Dedifferentiated amniotic fluid mesenchymal stem cell (primary cell): ENCODE measurements around the gene DENND4B.

ENCODE experiments used
- DNase-seq: peaks from one replicate; pipeline ENCODE4 v3.0.0-alpha.2; 2016; ENCODE audit errors: extremely low spot score

DENND4B gene

GRCh38 chr1:153945131-153945794 is 1.3 kb downstream of the DENND4B start:
- DNase-seq = no peak

GRCh38 chr1:153944827-153945117 is 1.7 kb downstream of the DENND4B start:
- DNase-seq = no peak

GRCh38 chr1:153944005-153944826 is 2.3 kb downstream of the DENND4B start:
- DNase-seq = no peak

GRCh38 chr1:153942766-153943549 is 3.6 kb downstream of the DENND4B start:
- DNase-seq = no peak

- peak; percentile 10 for DNase-seq
Measured at GRCh38 chr1:153941826-153942725, 4.4 kb downstream of the DENND4B start.

GRCh38 chr1:153940756-153941155 is 5.8 kb downstream of the DENND4B start:
- no peak for DNase-seq

GRCh38 chr1:153939476-153939875 is 7.0 kb downstream of the DENND4B start:
- DNase-seq = no peak

- DNase-seq = no peak
Measured at GRCh38 chr1:153938996-153939395, 7.5 kb downstream of the DENND4B start.

- no peak for DNase-seq
Measured at GRCh38 chr1:153937331-153937730, 9.2 kb downstream of the DENND4B start.

- DNase-seq = no peak
Measured at GRCh38 chr1:153936011-153936802, 10.3 kb downstream of the DENND4B start.

GRCh38 chr1:153934746-153935145 is 11.8 kb downstream of the DENND4B start:
- no peak for DNase-seq

GRCh38 chr1:153933955-153934354 is 12.6 kb downstream of the DENND4B start:
- DNase-seq = no peak

- no peak for DNase-seq
Measured at GRCh38 chr1:153933430-153933829, 13.1 kb downstream of the DENND4B start.

GRCh38 chr1:153932156-153933131 is 14.1 kb downstream of the DENND4B start:
- no peak for DNase-seq

GRCh38 chr1:153929981-153930948 is 16.3 kb downstream of the DENND4B start:
- DNase-seq = no peak

- no peak for DNase-seq
Measured at GRCh38 chr1:153929426-153929825, 17.1 kb downstream of the DENND4B start.

- DNase-seq = no peak
Measured at GRCh38 chr1:153928791-153929341, 17.7 kb downstream of the DENND4B start.

- no peak for DNase-seq
Measured at GRCh38 chr1:153928245-153928644, 18.3 kb downstream of the DENND4B start.
